ENCODE results near the gene NDUFA6. TPM values are rescaled to one million over a fixed set of nuclear protein-coding genes. Genes with fewer than 3 reads are reported as not detected.

The NDUFA6 gene
- total RNA-seq, 1 experiment from 2014 or later: 92.2 TPM

DNA sequence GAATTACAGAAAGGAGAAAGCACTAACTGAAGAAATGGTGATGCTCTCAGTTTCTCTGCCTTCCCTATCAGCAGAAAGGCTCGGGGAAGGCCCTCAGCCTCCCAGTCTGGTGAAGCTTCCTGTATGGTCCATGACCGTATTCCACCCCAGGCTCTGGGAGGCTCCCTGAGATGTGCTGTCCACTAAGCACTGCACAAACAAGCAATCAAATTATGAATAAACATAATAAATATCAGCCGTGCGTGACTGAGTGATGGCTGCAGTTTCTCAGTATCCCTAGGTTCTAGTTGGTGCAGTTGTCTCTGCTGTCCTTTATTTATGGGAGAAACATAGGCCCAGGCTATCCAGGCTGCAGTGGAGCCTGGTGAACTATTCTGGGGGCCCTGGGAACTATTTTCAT is 7.5 kb downstream of the NDUFA6 start:
- in situ Hi-C loops (cut with HindIII; ENCODE audit: low pct_unique_long_range_greater_than_20kb, low sequenced_read_pairs) (no loop called here), intact Hi-C loops (cut with micrococcal nuclease; ENCODE audit: unreplicated experiment) (no loop called here)
- Histone ChIP-seq H3K27ac (ENCODE audit: low read length) (no peak overlapping the region), H3K4me1 (ENCODE audit: control insufficient read depth, insufficient read depth, low read length) (peaks cover 13% of the 10 kb centered on the region), H3K36me3 (ENCODE audit: control insufficient read depth, insufficient read depth, low read length) (peaks cover 3% of the 10 kb centered on the region), H3K9me3 (ENCODE audit: control insufficient read depth, insufficient read depth, low read depth, low read length) (no peaks in the 10 kb centered on the region), H3K4me3 (ENCODE audit: low read depth in 2 of 2, low read length in 2 of 2) (no peak overlapping the region), H3K27me3 (ENCODE audit: control insufficient read depth, insufficient read depth, low read length) (no peaks in the 10 kb centered on the region)
- BruUV-seq (replicated peaks): no TSS peak
- TF ChIP-seq SIN3A (IDR thresholded peaks at IDR 0.05; ENCODE audit: borderline replicate concordance, insufficient read depth, low read depth, low read length) (no peak), TCF7L2 (IDR thresholded peaks at IDR 0.05; ENCODE audit: low read depth, low read length) (no peak), POLR2AphosphoS5 (IDR thresholded peaks at IDR 0.05; ENCODE audit: low read depth, low read length) (no peak)
- TF ChIP-seq, protein P1, sequence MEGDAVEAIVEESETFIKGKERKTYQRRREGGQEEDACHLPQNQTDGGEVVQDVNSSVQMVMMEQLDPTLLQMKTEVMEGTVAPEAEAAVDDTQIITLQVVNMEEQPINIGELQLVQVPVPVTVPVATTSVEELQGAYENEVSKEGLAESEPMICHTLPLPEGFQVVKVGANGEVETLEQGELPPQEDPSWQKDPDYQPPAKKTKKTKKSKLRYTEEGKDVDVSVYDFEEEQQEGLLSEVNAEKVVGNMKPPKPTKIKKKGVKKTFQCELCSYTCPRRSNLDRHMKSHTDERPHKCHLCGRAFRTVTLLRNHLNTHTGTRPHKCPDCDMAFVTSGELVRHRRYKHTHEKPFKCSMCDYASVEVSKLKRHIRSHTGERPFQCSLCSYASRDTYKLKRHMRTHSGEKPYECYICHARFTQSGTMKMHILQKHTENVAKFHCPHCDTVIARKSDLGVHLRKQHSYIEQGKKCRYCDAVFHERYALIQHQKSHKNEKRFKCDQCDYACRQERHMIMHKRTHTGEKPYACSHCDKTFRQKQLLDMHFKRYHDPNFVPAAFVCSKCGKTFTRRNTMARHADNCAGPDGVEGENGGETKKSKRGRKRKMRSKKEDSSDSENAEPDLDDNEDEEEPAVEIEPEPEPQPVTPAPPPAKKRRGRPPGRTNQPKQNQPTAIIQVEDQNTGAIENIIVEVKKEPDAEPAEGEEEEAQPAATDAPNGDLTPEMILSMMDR (IDR thresholded peaks at IDR 0.05): no peak
- TF ChIP-seq, protein P2, sequence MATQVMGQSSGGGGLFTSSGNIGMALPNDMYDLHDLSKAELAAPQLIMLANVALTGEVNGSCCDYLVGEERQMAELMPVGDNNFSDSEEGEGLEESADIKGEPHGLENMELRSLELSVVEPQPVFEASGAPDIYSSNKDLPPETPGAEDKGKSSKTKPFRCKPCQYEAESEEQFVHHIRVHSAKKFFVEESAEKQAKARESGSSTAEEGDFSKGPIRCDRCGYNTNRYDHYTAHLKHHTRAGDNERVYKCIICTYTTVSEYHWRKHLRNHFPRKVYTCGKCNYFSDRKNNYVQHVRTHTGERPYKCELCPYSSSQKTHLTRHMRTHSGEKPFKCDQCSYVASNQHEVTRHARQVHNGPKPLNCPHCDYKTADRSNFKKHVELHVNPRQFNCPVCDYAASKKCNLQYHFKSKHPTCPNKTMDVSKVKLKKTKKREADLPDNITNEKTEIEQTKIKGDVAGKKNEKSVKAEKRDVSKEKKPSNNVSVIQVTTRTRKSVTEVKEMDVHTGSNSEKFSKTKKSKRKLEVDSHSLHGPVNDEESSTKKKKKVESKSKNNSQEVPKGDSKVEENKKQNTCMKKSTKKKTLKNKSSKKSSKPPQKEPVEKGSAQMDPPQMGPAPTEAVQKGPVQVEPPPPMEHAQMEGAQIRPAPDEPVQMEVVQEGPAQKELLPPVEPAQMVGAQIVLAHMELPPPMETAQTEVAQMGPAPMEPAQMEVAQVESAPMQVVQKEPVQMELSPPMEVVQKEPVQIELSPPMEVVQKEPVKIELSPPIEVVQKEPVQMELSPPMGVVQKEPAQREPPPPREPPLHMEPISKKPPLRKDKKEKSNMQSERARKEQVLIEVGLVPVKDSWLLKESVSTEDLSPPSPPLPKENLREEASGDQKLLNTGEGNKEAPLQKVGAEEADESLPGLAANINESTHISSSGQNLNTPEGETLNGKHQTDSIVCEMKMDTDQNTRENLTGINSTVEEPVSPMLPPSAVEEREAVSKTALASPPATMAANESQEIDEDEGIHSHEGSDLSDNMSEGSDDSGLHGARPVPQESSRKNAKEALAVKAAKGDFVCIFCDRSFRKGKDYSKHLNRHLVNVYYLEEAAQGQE (IDR thresholded peaks at IDR 0.05; ENCODE audit: insufficient read depth in 1 of 2, low read depth in 2 of 2, low read length in 1 of 2): no peak
- CTCF ChIA-PET: no interaction called here
- DNase-seq (ENCODE audit: low read depth, low spot score): no peak
- no peak for ATAC-seq
- POLR2A ChIA-PET: no interaction called here

DNA sequence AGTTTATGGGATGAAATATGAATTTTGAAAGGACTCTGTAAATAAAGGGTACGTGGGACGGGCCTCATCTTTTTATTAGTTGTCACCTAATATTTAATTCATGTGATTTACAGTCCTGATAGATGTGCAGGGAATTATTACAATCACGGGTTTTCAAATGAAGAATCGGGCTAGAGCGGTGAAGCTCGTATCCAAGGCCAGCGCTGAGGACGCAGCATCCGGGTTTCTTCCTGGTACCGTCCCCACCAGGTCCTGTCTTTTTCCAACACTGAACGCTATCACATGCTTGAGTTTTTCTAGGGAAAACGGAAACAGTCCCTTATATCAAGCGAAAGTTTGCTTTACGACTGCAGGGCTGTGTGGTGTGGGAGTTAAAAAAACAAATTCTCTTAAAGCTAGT is 10.3 kb downstream of the NDUFA6 start:
- TSS peak; percentile 74 for BruUV-seq (replicated peaks)
- TF ChIP-seq SIN3A (IDR thresholded peaks at IDR 0.05; ENCODE audit: borderline replicate concordance, insufficient read depth, low read depth, low read length) (no peak), TCF7L2 (IDR thresholded peaks at IDR 0.05; ENCODE audit: low read depth, low read length) (no peak), POLR2AphosphoS5 (IDR thresholded peaks at IDR 0.05; ENCODE audit: low read depth, low read length) (no peak)
- TF ChIP-seq, protein P1 (IDR thresholded peaks at IDR 0.05): no peak
- TF ChIP-seq, protein P2 (IDR thresholded peaks at IDR 0.05; ENCODE audit: insufficient read depth in 1 of 2, low read depth in 2 of 2, low read length in 1 of 2): no peak
- ATAC-seq (no peak), DNase-seq (ENCODE audit: low read depth, low spot score) (no peak)
- H3K4me3 ChIP-seq (ENCODE audit: low read depth in 2 of 2, low read length in 2 of 2): peak overlapping the region; percentile 62 to 82
- H3K27ac ChIP-seq (ENCODE audit: low read length): peak overlapping the region; percentile 91
- intact Hi-C loops (cut with micrococcal nuclease; ENCODE audit: unreplicated experiment) (no loop called here), in situ Hi-C loops (cut with HindIII; ENCODE audit: low pct_unique_long_range_greater_than_20kb, low sequenced_read_pairs) (no loop called here)
- ChIA-PET POLR2A (no interaction called here), CTCF (interaction anchor here (0.5 kb wide), 1 partner anchor 118 kb away, joined by 3 read pairs; no protein-coding TSS in a partner anchor)
- peaks cover 13% of the 10 kb centered on the region for H3K4me1 ChIP-seq (ENCODE audit: control insufficient read depth, insufficient read depth, low read length)
- H3K27me3 ChIP-seq (ENCODE audit: control insufficient read depth, insufficient read depth, low read length): no peaks in the 10 kb centered on the region
- no peaks in the 10 kb centered on the region; the same call in 1 of the 2 replicates for H3K36me3 ChIP-seq (ENCODE audit: control insufficient read depth, insufficient read depth, low read length)
- no peaks in the 10 kb centered on the region for H3K9me3 ChIP-seq (ENCODE audit: control insufficient read depth, insufficient read depth, low read depth, low read length)

Measured in Panc1 (cell line).